ENCODE measurements around the gene TMEM255B.

- TF ChIP-seq CTCF (IDR thresholded peaks at IDR 0.05; ENCODE audit: low read depth, low read length) = no peak
- TF ChIP-seq POLR2A (IDR thresholded peaks at IDR 0.05; ENCODE audit: extremely low read depth, insufficient read length) = no peak
- no peak for TF ChIP-seq MAX (IDR thresholded peaks at IDR 0.05; ENCODE audit: low read depth, low read length)
Observed at GRCh38 chr13:113848020-113848419, 89.0 kb downstream of the TMEM255B start.

Measured in NB4 (cell line).